ENCODE data around the gene MMP11.
A peak's percentile ranks its signal among the peaks of the same experiment; 100 is the strongest.

The MMP11 gene

DNA sequence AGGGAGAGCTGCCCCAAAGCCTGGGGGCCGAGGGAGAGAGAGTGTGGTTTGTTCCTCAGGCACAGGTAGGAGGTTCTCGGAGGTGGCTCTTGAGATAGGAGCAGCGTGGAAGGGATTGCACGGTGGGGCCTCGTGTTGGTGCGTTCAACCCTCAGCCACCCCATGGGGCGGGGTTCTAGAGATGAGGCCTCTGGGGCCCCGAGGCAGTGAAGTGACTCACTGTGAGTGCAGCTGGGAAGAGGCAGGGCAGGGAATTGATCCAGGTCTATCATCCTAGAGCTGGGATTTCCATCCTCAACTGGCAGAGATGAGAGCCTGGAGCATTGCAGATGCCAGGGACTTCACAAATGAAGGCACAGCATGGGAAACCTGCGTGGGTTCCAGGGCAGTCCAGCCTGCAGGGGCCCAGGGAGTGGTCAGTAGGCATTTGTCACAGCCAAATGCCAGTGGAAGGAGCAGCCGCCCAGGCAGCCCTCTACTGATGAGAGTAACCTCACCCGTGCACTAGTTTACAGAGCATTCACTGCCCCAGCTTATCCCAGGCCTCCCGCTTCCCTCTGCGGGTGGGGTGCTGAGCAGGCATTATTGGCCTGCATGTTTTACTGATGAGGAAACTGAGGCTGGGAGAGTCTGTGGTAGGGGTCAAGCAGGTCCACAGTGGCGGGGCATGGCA is 9.0 kb downstream of the MMP11 start:
- DNase-seq, result no peak

DNA sequence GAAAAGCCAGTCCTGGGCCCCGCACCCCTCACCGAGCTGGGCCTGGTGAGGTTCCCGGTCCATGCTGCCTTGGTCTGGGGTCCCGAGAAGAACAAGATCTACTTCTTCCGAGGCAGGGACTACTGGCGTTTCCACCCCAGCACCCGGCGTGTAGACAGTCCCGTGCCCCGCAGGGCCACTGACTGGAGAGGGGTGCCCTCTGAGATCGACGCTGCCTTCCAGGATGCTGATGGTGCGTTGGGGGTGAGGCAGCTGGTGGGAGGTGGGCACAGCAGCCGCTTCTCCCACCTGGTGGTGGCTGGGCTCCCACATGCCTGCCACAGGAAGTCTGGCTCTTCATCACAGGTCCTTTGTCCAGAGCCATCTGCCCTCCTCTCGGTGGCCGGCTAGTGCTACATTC is 9.6 kb downstream of the MMP11 start:
- no peak for DNase-seq

DNA sequence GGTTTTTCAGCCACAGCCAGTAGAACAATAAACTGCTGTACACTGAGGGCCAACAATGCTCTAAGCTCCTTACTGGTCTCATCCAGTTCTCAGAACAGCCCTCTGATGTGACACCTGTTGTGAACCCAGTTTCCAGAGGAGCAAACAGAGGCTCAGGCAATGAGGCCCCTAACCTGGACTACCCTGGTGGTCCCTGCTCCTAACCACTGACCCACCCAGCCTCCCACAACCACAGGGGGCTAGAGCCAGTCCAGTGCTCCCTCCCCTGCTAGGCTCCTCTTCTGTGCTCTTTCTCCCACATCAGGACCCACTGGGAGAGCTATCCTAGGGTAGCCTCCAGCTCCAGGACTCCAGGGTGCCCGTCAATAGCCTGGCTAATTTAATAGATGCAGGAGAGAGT is 10.1 kb downstream of the MMP11 start:
- DNase-seq, result no peak

DNA sequence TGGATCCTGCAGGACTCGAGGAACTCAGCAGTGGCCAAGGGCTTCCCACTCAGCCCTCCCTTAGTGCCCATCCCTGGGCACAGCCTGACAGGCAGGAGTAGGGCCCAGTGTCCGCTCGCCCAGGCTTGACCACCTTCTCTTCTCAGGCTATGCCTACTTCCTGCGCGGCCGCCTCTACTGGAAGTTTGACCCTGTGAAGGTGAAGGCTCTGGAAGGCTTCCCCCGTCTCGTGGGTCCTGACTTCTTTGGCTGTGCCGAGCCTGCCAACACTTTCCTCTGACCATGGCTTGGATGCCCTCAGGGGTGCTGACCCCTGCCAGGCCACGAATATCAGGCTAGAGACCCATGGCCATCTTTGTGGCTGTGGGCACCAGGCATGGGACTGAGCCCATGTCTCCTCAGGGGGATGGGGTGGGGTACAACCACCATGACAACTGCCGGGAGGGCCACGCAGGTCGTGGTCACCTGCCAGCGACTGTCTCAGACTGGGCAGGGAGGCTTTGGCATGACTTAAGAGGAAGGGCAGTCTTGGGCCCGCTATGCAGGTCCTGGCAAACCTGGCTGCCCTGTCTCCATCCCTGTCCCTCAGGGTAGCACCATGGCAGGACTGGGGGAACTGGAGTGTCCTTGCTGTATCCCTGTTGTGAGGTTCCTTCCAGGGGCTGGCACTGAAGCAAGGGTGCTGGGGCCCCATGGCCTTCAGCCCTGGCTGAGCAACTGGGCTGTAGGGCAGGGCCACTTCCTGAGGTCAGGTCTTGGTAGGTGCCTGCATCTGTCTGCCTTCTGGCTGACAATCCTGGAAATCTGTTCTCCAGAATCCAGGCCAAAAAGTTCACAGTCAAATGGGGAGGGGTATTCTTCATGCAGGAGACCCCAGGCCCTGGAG is 10.9 kb downstream of the MMP11 start:
- DNase-seq, result no peak

DNA sequence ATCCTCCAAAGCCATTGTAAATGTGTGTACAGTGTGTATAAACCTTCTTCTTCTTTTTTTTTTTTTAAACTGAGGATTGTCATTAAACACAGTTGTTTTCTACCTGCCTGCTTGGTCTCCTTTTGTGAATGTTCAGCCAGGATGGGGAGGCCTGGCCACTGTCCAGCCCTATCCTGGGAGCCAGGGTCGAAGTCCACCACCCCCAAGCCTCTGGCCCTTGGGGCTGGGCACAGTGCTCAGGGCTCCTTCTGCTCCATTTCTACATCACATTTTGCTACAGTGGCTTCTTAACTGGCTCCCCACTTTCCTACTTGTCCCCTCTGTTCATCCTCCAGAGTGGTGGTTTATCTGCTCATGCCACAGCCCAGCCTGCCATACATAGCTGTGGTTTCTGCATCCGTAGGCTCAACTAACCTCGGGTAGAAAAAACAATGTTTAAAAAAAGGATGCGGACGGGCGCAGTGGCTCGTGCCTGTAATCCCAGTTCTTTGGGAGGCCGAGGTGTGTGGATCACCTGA is 11.6 kb downstream of the MMP11 start:
- no peak for DNase-seq

DNA sequence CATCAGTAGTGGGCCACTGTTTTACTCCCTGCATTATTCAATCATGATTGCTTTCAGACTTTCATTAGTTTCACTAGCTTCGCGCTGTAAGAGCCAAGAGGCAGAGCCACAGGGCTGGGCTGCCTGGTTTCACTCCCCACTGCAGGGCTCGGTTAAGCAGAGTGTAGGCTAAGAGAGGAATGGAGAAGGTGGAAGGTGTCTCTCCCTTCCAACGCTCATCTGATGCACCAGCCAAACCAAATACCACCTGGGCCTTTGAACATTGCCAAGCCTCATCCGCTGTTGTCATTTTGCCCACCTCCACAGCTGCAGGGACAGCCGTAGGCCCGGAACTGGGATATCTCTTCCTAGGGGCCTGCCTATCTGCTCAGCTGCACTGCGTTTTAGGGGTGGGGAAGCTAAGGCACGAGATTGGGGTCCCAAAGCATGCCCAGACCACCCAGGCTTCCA is 13.6 kb downstream of the MMP11 start:
- DNase-seq, result no peak

DNA sequence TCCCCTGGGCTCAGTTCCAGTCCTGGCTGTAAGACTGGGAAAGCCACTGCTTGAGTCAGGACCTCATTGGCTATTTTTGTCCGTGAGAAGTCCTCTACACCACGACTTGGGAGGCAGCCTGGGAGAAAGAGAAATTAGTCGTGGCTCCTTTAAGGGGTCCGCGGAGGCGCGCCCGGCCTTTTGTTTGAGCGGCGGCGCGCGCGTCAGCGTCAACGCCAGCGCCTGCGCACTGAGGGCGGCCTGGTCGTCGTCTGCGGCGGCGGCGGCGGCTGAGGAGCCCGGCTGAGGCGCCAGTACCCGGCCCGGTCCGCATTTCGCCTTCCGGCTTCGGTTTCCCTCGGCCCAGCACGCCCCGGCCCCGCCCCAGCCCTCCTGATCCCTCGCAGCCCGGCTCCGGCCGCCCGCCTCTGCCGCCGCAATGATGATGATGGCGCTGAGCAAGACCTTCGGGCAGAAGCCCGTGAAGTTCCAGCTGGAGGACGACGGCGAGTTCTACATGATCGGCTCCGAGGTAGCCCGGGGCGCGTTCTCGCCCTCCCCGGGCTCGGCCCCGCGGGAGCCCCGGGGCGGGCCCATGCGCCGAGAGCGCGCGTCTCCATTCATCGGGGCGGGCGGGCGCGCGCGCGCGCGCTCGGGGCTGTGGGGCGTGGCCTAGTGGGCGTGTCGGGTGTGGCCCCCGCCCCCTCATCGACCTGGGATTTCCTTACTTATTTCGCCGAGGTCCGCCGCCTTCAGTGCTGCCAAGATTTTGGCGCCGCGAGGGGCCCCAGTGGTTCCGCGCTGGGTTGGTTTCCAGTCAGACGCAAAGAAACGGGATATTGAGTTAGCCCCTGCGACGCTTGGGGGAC is 14.3 kb downstream of the MMP11 start, which contains the start of gene SMARCB1:
SMARCB1 (plus strand) TSS at position 215 of the 848 bp plus-strand sequence; CDS start at position 419, 204 bp downstream.
- peak; percentile 84 for DNase-seq

DNA sequence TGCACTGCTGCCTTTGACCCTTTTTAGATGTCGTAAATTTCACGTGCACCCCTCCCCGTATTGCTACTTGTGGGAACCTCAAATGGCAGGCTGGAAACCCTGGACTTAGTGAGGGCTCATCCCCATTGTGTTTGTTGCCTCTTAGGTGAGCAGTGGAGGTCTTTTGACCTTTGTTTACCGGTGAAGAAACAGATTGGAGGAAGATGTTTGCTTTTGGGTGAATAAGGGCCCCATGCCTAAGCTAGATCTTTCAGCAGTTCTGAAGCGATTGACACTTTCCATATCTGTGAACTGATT is 14.9 kb downstream of the MMP11 start:
- no peak for DNase-seq

DNA sequence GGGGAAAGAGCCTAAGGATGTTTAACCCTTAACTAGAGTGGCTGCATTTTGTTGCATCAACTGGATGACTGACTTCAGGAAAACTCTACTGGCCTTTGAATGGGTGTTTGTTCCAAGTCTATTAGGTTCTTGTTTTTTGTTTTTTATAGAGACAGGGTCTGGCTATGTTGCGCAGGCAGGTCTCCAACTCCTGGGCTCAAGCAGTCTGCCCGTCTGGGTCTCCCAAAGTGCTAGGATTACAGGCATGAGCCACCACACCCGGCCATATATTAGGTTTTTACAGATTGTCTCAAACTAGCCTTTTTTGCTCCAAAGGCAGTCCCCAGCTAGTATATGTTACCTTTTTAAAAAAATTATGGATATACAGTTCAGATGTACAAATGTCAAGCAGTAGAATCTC is 15.3 kb downstream of the MMP11 start:
- no peak for DNase-seq

DNA sequence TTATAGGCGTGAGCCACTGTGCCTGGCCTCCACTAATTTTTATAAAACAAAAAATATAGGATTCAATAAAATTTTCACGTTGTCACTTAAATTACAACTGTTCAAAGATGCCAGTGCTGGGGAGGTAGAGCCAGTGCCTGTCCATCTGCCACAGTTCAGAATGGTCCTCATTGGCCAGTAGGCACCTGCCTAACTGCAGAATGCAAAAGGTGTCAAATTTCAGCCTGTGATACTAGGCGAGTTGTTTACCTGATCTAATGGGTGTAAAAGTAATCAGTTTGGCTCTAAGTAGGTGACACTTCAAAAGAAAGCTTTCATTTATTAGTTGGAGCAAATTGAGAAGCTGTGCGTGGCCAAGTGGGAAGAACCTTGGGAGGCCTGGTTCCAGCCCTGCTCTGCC is 16.5 kb downstream of the MMP11 start:
- no peak for DNase-seq

DNA sequence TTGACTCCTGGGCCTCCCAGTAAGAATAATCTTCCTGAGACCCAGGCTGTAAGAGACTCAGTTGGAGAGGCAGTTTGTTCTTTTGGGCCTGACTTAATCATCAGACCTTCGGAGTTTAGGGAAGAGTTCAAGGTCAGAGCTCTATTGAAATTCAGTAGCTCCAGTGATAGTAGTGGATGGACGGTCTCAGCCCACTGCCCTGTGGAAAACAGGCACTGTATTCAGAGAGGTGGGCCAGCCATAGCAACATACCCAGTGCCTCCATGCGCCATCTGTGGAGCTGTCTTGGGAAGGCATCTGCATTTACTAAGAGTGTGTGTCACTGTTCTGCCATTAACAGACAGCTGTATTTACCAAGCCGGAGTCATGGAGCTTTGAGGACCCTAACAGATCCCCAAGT is 17.0 kb downstream of the MMP11 start:
- DNase-seq, result no peak

DNA sequence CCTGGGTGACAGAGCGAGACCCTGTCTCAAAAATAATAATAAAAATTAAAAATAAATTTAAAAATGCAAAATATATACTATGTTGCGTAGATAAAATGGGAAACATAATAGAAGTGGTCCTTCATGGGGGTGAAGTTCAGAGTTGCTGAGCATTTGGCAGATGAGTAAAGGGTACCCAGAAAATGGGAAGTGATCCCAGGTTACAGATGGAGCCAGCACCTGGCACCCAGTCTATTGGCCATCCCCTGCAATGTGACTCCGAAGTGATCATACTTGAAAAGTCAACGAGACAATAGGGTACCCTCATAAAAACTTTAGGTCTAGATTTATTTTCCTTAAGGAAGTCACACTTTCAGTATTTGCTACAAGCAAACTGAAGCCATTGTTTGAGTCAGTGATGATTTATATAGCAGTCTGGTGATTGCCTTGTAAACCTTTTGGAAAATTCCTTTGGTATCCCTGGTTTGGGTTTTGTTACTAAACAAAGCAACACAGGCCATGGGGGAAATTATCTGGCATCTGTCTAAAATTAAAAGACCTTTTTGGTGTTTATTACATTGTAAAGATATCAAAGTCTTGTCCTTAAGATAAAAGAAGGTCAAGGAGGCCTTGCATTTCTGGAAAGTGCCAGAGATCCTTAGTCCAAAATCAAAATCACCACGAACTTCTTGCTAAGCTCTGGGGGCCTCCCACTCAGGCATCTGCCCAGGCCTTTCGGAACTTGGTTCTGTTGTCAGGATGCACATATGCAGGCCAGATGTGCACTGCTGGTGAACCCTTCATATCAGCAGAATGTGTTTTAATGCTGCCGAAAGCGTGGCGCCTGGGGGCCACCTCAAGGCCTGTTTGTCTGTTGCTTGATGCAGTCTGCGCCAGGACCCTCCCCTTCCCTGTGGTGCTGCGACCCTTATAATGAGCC is 18.4 kb downstream of the MMP11 start:
- no peak for DNase-seq

DNA sequence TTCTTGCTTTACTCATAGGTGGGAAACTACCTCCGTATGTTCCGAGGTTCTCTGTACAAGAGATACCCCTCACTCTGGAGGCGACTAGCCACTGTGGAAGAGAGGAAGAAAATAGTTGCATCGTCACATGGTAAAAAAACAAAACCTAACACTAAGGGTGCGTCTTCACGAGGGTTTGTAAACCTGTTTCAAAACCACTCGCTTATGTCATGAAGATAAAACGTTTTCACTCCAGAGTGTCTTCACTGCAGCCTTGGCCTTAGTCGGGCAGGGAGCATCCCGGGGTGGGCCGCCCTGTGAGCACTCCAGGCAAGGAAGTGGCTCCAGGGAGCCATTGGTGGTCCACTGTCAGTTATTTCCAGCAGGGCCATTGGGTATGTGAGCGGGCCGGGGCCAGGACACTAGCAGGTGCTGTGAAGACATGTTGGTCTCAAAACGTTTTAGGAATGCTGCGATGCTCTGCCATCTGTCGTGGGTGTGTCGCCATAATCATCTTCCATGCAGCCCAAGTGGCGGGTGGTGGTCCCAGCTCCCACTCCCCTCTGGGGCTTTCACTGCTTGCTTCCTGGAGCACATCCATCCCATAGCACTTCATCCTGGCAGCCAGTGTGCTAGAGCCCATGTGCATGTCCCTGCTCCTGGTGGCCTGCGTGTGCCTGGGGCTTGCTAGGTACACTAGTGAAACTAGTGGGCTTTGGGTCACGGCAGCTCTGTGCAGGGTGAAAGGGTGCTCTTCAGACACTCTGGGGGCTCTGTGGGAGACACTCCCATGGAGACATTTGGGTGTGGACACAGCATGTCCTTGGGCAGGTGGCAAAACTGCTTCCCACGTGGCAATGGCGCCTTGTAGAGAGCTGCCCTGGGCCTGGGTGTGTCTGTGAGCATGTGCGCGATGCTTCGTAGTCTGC is 19.3 kb downstream of the MMP11 start:
- DNase-seq, result no peak

DNA sequence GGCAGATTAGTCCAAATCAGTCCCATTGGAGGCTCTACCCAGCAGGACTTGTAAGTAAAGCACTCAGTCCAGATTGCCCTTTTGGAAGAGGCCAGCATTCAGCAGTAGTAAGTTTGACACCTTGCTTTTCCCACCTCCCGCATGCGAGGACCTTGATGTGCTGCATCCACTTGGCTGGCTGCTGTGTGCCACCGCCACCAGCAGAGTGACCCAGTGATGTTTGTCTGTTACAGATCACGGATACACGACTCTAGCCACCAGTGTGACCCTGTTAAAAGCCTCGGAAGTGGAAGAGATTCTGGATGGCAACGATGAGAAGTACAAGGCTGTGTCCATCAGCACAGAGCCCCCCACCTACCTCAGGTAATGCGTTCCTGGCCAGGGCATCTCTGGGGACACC is 20.7 kb downstream of the MMP11 start:
- no peak for DNase-seq

DNA sequence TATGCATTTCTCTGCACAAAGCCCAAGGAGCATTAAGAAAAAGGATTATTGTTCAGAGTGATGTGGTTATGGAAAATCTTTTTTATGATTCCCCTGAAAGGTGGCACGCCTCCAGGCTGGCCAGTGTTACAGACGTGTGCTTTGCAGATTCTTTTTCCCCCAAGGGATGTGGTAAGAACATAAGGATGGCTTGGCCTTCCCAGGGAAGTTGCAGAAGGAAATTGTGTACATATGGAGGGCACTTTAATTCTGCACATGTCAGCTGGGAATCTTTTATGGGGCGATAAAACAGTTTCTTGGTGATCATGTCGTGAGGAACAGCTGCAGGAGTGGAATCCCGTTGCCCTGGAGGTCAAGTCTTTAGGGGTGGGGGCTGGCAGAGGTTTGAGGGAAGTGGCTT is 23.8 kb downstream of the MMP11 start:
- no peak for DNase-seq

DNA sequence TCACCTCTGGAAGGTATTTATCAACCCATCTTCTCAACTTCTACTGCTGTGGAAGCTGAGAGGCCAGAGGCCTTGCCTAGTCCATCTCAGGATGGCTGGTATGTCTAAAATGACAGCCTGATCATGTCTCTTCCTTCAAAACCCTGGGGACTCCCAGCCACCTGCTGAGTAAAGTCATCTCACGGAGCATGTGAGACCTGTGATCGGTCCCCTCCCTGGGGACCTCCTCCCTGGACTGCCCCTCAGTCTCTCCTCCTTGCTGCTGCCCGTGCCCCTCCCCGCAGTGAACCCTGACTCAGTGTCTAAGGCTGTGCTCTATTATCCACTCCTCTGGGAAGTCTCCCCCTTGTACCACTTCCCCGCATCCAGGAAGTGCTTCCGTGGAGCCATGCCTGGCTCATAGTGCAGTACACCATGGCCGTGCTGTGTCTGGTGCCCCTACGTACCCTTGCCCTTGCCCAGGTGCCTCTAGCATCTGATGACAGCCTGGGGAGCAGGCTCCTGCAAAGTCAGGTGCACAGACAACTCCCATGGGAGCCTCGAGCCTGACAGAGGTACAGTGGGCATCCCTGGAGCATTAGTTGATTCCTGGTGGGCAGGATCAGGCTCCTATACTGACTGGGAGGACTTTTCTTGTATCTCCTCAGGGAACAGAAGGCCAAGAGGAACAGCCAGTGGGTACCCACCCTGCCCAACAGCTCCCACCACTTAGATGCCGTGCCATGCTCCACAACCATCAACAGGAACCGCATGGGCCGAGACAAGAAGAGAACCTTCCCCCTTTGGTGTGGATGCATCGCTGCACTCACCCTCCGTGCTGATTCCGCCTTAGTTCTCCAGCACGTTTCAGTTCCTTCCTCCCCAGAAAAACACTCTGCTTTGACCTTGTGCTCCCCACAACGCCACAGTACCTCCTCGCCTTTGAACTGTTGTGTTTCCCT is 27.9 kb downstream of the MMP11 start:
- no peak for DNase-seq

DNA sequence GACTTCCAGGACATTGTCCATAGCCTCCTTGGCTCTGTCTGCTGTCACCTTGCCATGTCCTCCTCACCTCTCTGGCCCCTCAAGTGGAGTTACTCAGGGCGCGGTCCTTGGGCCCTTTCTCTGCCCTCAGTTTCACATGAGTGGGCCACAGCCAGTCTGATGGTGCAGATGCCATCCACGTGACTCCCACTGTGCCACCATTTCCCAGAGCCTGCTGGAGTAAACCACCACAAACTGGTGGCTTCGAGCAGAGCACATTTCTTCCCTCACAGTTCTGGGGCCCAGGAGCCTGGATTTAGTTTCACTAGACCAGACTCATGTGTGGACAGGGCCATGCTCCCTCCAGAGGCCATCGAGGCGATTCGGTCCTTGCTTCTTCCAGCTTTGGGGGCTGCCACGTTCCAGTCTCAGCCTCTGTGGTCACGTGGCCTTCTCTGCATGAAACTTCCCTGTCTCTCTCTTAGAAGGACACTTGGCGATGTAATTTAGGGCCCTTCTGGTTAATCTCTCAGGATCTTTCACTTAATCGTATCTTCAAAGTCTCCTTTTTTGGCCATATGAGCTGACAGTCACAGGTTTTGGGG is 28.7 kb downstream of the MMP11 start:
- no peak for DNase-seq

DNA sequence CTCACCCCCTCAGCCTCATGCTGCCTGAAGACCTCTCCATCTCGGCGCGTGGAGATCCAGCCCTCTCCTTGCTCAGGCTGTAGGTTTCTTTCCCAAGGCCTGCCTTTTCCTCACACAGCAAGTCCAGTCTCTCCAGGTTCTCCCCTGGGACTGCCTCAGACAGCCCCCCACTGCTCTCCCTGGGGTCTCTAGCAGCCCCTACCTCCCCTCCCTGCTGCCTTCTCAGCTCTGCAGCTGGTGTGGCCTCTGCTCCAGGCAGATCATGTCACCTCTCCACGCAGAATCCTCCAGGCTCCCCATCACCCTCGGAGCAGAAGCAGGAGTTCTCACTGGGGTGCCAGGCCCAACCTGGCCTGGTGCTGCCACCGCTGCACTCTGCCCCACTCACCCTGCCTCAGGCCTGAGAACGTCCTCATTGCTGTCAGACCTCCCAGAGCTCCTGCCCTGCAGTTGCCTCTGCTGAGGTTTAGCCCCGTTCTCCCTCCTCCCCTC is 29.3 kb downstream of the MMP11 start:
- no peak for DNase-seq
